Testis (tissue), 2 donors: Measurements from ENCODE around the gene PNRC2.

Experiments used
- CTCF ChIP-seq, 3 experiments: fragments of 450-650 bp in 2 of 3; fragments of 200-600 bp in 1 of 3; sonication (generic) in 1 of 3; IDR thresholded peaks; one replicate each; pipeline ENCODE4 v1.5.1; 2016 to 2019; ENCODE audit warnings: antibody characterized with exemption in 3 of 3, mild to moderate bottlenecking in 2 of 3, moderate library complexity in 1 of 3
- POLR2A ChIP-seq: fragments of 450-650 bp; IDR thresholded peaks from one replicate; pipeline ENCODE4 v1.6.1; 2017; ENCODE audit warnings: antibody characterized with exemption, mild to moderate bottlenecking, moderate library complexity

GRCh38 chr1:24005163-24005562 is 45.5 kb downstream of the PNRC2 start:
- TF ChIP-seq CTCF (IDR thresholded peaks at IDR 0.05) (no peak), POLR2A (no peak)
